ENCODE results near the gene MRPL52. TPM values are rescaled to one million over a fixed set of nuclear protein-coding genes. Genes with fewer than 3 reads are reported as not detected.

MRPL52 gene
- total and polyA plus RNA-seq, 2 of the 13 experiments (the other 11 are each of a cell fraction or from before 2014, with no cell fraction given): 118 to 329 TPM

GRCh38 chr14:22883173-22883976 lies 53.7 kb downstream of the MRPL52 start, which contains the start of gene REM2 (continued):
- TF ChIP-seq ZGPAT (CRISPR knock-in tag; IDR thresholded peaks at IDR 0.05) (no peak), BRCA1 (CRISPR knock-in tag; IDR thresholded peaks at IDR 0.05) (no peak), CHCHD3 (CRISPR knock-in tag; IDR thresholded peaks at IDR 0.05) (0 out of 2 replicates have a peak, but pooled peaks have one; percentile 37), ZNF512B (CRISPR knock-in tag; IDR thresholded peaks at IDR 0.05; ENCODE audit: borderline replicate concordance) (peak; percentile 54; the same call in 1 of the 2 replicates), ETV5 (CRISPR knock-in tag; IDR thresholded peaks at IDR 0.05; ENCODE audit: borderline replicate concordance) (no peak), ZNF646 (CRISPR knock-in tag; IDR thresholded peaks at IDR 0.05) (0 out of 2 replicates have a peak, but pooled peaks have one; percentile 41), SOX6 (IDR thresholded peaks at IDR 0.05) (no peak), SOX6 (CRISPR knock-in tag; IDR thresholded peaks at IDR 0.05) (peak; percentile 62; the same call in 1 of the 2 replicates), AHDC1 (CRISPR knock-in tag; IDR thresholded peaks at IDR 0.05; ENCODE audit: borderline replicate concordance) (0 out of 2 replicates have a peak, but pooled peaks have one; percentile 37), SPEN (CRISPR knock-in tag; IDR thresholded peaks at IDR 0.05; ENCODE audit: low read depth) (0 out of 2 replicates have a peak, but pooled peaks have one; percentile 22)

All from HepG2 (cell line).